ENCODE data around the gene APC2.

DNA sequence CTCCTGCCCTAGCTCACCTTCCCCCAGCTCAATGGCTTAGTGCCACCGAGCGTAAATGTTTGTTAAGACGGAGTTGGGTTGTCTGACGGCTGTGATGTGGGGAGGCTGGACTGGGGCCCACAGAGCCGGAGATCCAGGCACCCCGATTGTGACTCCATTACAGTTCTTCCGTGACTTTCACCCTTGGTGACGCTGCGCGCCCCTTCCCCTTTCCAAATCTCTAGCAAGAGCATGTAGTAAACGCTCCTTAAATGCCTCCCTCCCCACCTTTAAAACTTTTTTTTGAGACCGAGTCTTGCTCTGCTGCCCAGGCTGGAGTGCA lies 41.9 kb downstream of the APC2 start:
- TF ChIP-seq, protein P1, sequence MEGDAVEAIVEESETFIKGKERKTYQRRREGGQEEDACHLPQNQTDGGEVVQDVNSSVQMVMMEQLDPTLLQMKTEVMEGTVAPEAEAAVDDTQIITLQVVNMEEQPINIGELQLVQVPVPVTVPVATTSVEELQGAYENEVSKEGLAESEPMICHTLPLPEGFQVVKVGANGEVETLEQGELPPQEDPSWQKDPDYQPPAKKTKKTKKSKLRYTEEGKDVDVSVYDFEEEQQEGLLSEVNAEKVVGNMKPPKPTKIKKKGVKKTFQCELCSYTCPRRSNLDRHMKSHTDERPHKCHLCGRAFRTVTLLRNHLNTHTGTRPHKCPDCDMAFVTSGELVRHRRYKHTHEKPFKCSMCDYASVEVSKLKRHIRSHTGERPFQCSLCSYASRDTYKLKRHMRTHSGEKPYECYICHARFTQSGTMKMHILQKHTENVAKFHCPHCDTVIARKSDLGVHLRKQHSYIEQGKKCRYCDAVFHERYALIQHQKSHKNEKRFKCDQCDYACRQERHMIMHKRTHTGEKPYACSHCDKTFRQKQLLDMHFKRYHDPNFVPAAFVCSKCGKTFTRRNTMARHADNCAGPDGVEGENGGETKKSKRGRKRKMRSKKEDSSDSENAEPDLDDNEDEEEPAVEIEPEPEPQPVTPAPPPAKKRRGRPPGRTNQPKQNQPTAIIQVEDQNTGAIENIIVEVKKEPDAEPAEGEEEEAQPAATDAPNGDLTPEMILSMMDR (IDR thresholded peaks at IDR 0.05) = no peak
- TF ChIP-seq POLR2AphosphoS5 (IDR thresholded peaks at IDR 0.05) = no peak
- no peak for TF ChIP-seq POLR2A (IDR thresholded peaks at IDR 0.05; ENCODE audit: low read depth)
